ENCODE data around the gene GAB4.
"Not testable (repeated sequence)": the region's sequence is repeated elsewhere in the genome, so short reads cannot be mapped to it uniquely, and the experiment has no call there.

The GAB4 gene

GRCh38 chr22:17007852-17008731, at the start of gene GAB4:
Gene GAB4 (minus strand): TSS chr22:17008222. CDS start chr22:17008114, 108 bp downstream.
- Mint-ChIP-seq H3K36me3 (no peaks in the 10 kb centered on the region), H3K9me3 (peaks cover 4% of the 10 kb centered on the region), H3K4me3 (no peak within 1 kb of the TSS), H3K4me1 (no peaks in the 10 kb centered on the region), H3K27ac (no peak within 1 kb of the TSS)
- ATAC-seq = no peak
- DNase-seq (ENCODE audit: low spot score in 2 of 2) = no peak

- no peak overlapping the region for H3K27ac Mint-ChIP-seq
- H3K4me3 Mint-ChIP-seq = no peak overlapping the region
- no peaks in the 10 kb centered on the region for H3K9me3 Mint-ChIP-seq
- DNase-seq (ENCODE audit: low spot score in 2 of 2) (no peak), ATAC-seq (no peak)
- no peaks in the 10 kb centered on the region for H3K36me3 Mint-ChIP-seq
- peaks cover 7% of the 10 kb centered on the region for H3K4me1 Mint-ChIP-seq
Measured at GRCh38 chr22:17056807-17057206, 48.8 kb upstream of the GAB4 start.

- Mint-ChIP-seq H3K36me3 (no peaks in the 10 kb centered on the region), H3K4me1 (peaks cover 7% of the 10 kb centered on the region), H3K9me3 (no peaks in the 10 kb centered on the region), H3K27ac (no peak overlapping the region), H3K4me3 (no peak overlapping the region)
- no peak for DNase-seq (ENCODE audit: low spot score in 2 of 2)
- ATAC-seq = no peak
Measured at GRCh38 chr22:17056058-17056457, 48.0 kb upstream of the GAB4 start.

GRCh38 chr22:17047656-17048055, 39.6 kb upstream of the GAB4 start:
- H3K4me1 Mint-ChIP-seq = no peaks in the 10 kb centered on the region
- ATAC-seq (no peak), DNase-seq (ENCODE audit: low spot score in 2 of 2) (no peak)
- H3K27ac Mint-ChIP-seq = no peak overlapping the region
- H3K36me3 Mint-ChIP-seq = no peaks in the 10 kb centered on the region
- no peak overlapping the region for H3K4me3 Mint-ChIP-seq
- no peaks in the 10 kb centered on the region for H3K9me3 Mint-ChIP-seq

GRCh38 chr22:17046566-17047348, 38.7 kb upstream of the GAB4 start:
- ATAC-seq (no peak), DNase-seq (ENCODE audit: low spot score in 2 of 2) (no peak)
- no peak overlapping the region for H3K4me3 Mint-ChIP-seq
- no peaks in the 10 kb centered on the region for H3K9me3 Mint-ChIP-seq
- no peaks in the 10 kb centered on the region for H3K36me3 Mint-ChIP-seq
- no peak overlapping the region for H3K27ac Mint-ChIP-seq
- H3K4me1 Mint-ChIP-seq = no peaks in the 10 kb centered on the region

GRCh38 chr22:17043521-17043920, 35.5 kb upstream of the GAB4 start:
- no peak overlapping the region for H3K4me3 Mint-ChIP-seq
- no peaks in the 10 kb centered on the region for H3K36me3 Mint-ChIP-seq
- H3K27ac Mint-ChIP-seq = no peak overlapping the region
- ATAC-seq = no peak
- H3K9me3 Mint-ChIP-seq = no peaks in the 10 kb centered on the region
- DNase-seq (ENCODE audit: low spot score in 2 of 2) = no peak
- H3K4me1 Mint-ChIP-seq = no peaks in the 10 kb centered on the region

- peak overlapping the region; percentile 48 for H3K4me3 Mint-ChIP-seq
- not testable (repeated sequence) for H3K36me3 Mint-ChIP-seq; DNase-seq (ENCODE audit: low spot score in 2 of 2); H3K9me3 Mint-ChIP-seq; H3K27ac Mint-ChIP-seq; H3K4me1 Mint-ChIP-seq
- peak; percentile 83 for ATAC-seq
Measured at GRCh38 chr22:17036842-17037711, 29.1 kb upstream of the GAB4 start.

GRCh38 chr22:17035976-17036841, 28.2 kb upstream of the GAB4 start:
- H3K36me3 Mint-ChIP-seq; H3K9me3 Mint-ChIP-seq; DNase-seq (ENCODE audit: low spot score in 2 of 2); H3K27ac Mint-ChIP-seq; H3K4me1 Mint-ChIP-seq: not testable (repeated sequence)
- ATAC-seq = peak; percentile 49
- peak overlapping the region; percentile 48 for H3K4me3 Mint-ChIP-seq

- no peaks in the 10 kb centered on the region for H3K4me1 Mint-ChIP-seq
- no peak overlapping the region for H3K27ac Mint-ChIP-seq
- no peak for ATAC-seq
Measured at GRCh38 chr22:17035246-17035645, 27.2 kb upstream of the GAB4 start.

GRCh38 chr22:17034532-17034931, 26.5 kb upstream of the GAB4 start:
- ATAC-seq; H3K27ac Mint-ChIP-seq; H3K36me3 Mint-ChIP-seq; H3K4me1 Mint-ChIP-seq; DNase-seq (ENCODE audit: low spot score in 2 of 2); H3K9me3 Mint-ChIP-seq; H3K4me3 Mint-ChIP-seq: not testable (repeated sequence)

More at GRCh38 chr22:17035246-17035645, 27.2 kb upstream of the GAB4 start:
- no peaks in the 10 kb centered on the region for H3K9me3 Mint-ChIP-seq
- no peak for DNase-seq (ENCODE audit: low spot score in 2 of 2)
- H3K4me3 Mint-ChIP-seq = peak overlapping the region; percentile 48
- no peaks in the 10 kb centered on the region for H3K36me3 Mint-ChIP-seq

- ATAC-seq; H3K27ac Mint-ChIP-seq; H3K9me3 Mint-ChIP-seq; H3K4me1 Mint-ChIP-seq; DNase-seq (ENCODE audit: low spot score in 2 of 2); H3K36me3 Mint-ChIP-seq; H3K4me3 Mint-ChIP-seq: not testable (repeated sequence)
Measured at GRCh38 chr22:17032277-17032676, 24.3 kb upstream of the GAB4 start.

GRCh38 chr22:17024380-17024779, 16.4 kb upstream of the GAB4 start:
- H3K4me3 Mint-ChIP-seq; H3K9me3 Mint-ChIP-seq; H3K36me3 Mint-ChIP-seq; ATAC-seq; H3K27ac Mint-ChIP-seq; H3K4me1 Mint-ChIP-seq; DNase-seq (ENCODE audit: low spot score in 2 of 2): not testable (repeated sequence)

- H3K4me1 Mint-ChIP-seq; ATAC-seq; DNase-seq (ENCODE audit: low spot score in 2 of 2): not testable (repeated sequence)
Measured at GRCh38 chr22:17015552-17015951, 7.5 kb upstream of the GAB4 start.

GRCh38 chr22:17014101-17014440, 6.0 kb upstream of the GAB4 start:
- not testable (repeated sequence) for H3K36me3 Mint-ChIP-seq; H3K4me3 Mint-ChIP-seq; ATAC-seq; DNase-seq (ENCODE audit: low spot score in 2 of 2); H3K4me1 Mint-ChIP-seq; H3K27ac Mint-ChIP-seq; H3K9me3 Mint-ChIP-seq

More at GRCh38 chr22:17015552-17015951, 7.5 kb upstream of the GAB4 start:
- H3K4me3 Mint-ChIP-seq, H3K27ac Mint-ChIP-seq, H3K36me3 Mint-ChIP-seq, H3K9me3 Mint-ChIP-seq: not testable (repeated sequence)
